GM12878 (cell line): ENCODE data around the gene OXCT1. TPM values are rescaled to one million over a fixed set of nuclear protein-coding genes. Genes with fewer than 3 reads are reported as not detected.

ENCODE experiments used
- ATF7 ChIP-seq: fragments of 450-650 bp; IDR thresholded peaks from 2 replicates; pipeline ENCODE4 v1.6.1; 2016; ENCODE audit warnings: low read depth, mild to moderate bottlenecking
- BMI1 ChIP-seq: fragments of 450-650 bp; IDR thresholded peaks from 2 replicates; pipeline ENCODE4 v1.6.1; 2016; ENCODE audit warnings: mild to moderate bottlenecking, moderate library complexity, borderline replicate concordance
- CHD2 ChIP-seq: IDR thresholded peaks from 2 replicates; pipeline ENCODE4 v1.6.1; 2011; ENCODE audit warnings: low read depth, low read length, improper control_type of control experiment, borderline replicate concordance
- CHD4 ChIP-seq: fragments of 200-600 bp; sonication (generic); IDR thresholded peaks from 2 replicates; pipeline ENCODE4 v1.6.1; 2016; ENCODE audit warnings: mild to moderate bottlenecking
- CREB1 ChIP-seq: IDR thresholded peaks from 2 replicates; pipeline ENCODE4 v1.6.1; 2012; ENCODE audit warnings: low read depth, mild to moderate bottlenecking, inconsistent platforms
- GABPA ChIP-seq: IDR thresholded peaks from 2 replicates; pipeline ENCODE4 v1.6.1; 2014; ENCODE audit warnings: antibody characterized with exemption, low read depth, mild to moderate bottlenecking, inconsistent platforms
- IRF4 ChIP-seq: IDR thresholded peaks from 2 replicates; pipeline ENCODE4 v1.6.1; 2011; ENCODE audit warnings: low read depth, low read length
- MEF2A ChIP-seq: IDR thresholded peaks from 2 replicates; pipeline ENCODE4 v1.6.1; 2011; ENCODE audit warnings: low read depth, mild to moderate bottlenecking, low read length, moderate library complexity; ENCODE audit not compliant: insufficient read depth
- NFYB ChIP-seq: IDR thresholded peaks from 2 replicates; pipeline ENCODE4 v1.6.1; 2011; ENCODE audit warnings: low read depth, mild to moderate bottlenecking, low read length, improper control_type of control experiment, moderate library complexity; ENCODE audit not compliant: insufficient read depth
- NR2C2 ChIP-seq: IDR thresholded peaks from 2 replicates; pipeline ENCODE4 v1.6.1; 2011; ENCODE audit warnings: borderline replicate concordance, low read depth; ENCODE audit not compliant: control insufficient read depth, insufficient read length
- NR2F1 ChIP-seq: fragments of 450-650 bp; conservative IDR thresholded peaks from 2 replicates; pipeline ENCODE4 v1.6.1; 2017; ENCODE audit warnings: mild to moderate bottlenecking
- PAX5 ChIP-seq: IDR thresholded peaks from 2 replicates; pipeline ENCODE4 v1.6.1; 2011; ENCODE audit warnings: low read depth, low read length, borderline replicate concordance
- POLR2A ChIP-seq: IDR thresholded peaks from 2 replicates; pipeline ENCODE4 v1.6.1; 2011; ENCODE audit warnings: low read depth, mild to moderate bottlenecking, low read length
- POU2F2 ChIP-seq: IDR thresholded peaks from 3 replicates; pipeline ENCODE4 v1.6.1; 2011; ENCODE audit warnings: low read depth, mild to moderate bottlenecking, low read length, borderline replicate concordance
- RAD51 ChIP-seq: fragments of 450-650 bp; IDR thresholded peaks from 2 replicates; pipeline ENCODE4 v1.6.1; 2016; ENCODE audit warnings: moderate library complexity, mild to moderate bottlenecking, inconsistent platforms
- SMAD1 ChIP-seq: fragments of 450-650 bp; IDR thresholded peaks from 2 replicates; pipeline ENCODE4 v1.6.1; 2018; ENCODE audit warnings: mild to moderate bottlenecking, low read depth; ENCODE audit not compliant: partially characterized antibody
- SP1 ChIP-seq: IDR thresholded peaks from one replicate; pipeline ENCODE4 v1.6.1; 2011; ENCODE audit warnings: low read depth, low read length
- SREBF2 ChIP-seq: IDR thresholded peaks from 2 replicates; pipeline ENCODE4 v1.6.1; 2012; ENCODE audit warnings: mild to moderate bottlenecking, low read length
- TCF3 ChIP-seq: IDR thresholded peaks from 2 replicates; pipeline ENCODE4 v1.6.1; 2012; ENCODE audit warnings: low read depth, mild to moderate bottlenecking, low read length, borderline replicate concordance; ENCODE audit not compliant: insufficient read depth
- YY1 ChIP-seq: IDR thresholded peaks from 2 replicates; pipeline ENCODE4 v1.6.1; 2011; ENCODE audit warnings: low read depth, mild to moderate bottlenecking, low read length
- ZBTB33 ChIP-seq: fragments of 450-650 bp; IDR thresholded peaks from 2 replicates; pipeline ENCODE4 v1.6.1; 2017; ENCODE audit warnings: mild to moderate bottlenecking
- ZNF207 ChIP-seq: fragments of 450-650 bp; IDR thresholded peaks from 2 replicates; pipeline ENCODE4 v1.6.1; 2014; ENCODE audit warnings: antibody characterized with exemption, mild to moderate bottlenecking, borderline replicate concordance
- polyA plus RNA-seq, 11 experiments: library from polyadenylated mRNA; depleted of rRNA in 4 of 11; unstranded in 6 of 11; stranded (reverse) in 5 of 11; fragments of >200 nt; fragmentation: Nextera tagmentation in 4 of 11; fragmentation: Illumina TruSeq in 1 of 11; extraction: Ambion mirVana in 4 of 11; extraction: Trizol in 1 of 11; gene quantifications; 1 replicate in 1 of 11; 2 replicates in 10 of 11; pipeline versions ENCODE4 v1.2.1 to v1.2.3, GENCODE V29; 2011 to 2016; ENCODE audit warnings: inconsistent platforms in 2 of 11, missing spikeins in 2 of 11, low read depth in 1 of 11
- total RNA-seq, 4 experiments: library from RNA; depleted of rRNA in 3 of 4; stranded (reverse); fragments of >200 nt in 3 of 4; fragmentation: Illumina TruSeq in 1 of 4; extraction: Trizol in 1 of 4; gene quantifications; 2 replicates each; pipeline versions ENCODE4 v1.2.1 to v1.2.3, GENCODE V29; 2013 to 2021
- TF ChIP-seq, protein P1 (sequence below): IDR thresholded peaks from 2 replicates; pipeline ENCODE4 v1.6.1; 2011; ENCODE audit warnings: low read depth, low read length, improper control_type of control experiment, borderline replicate concordance
- TF ChIP-seq, protein P2 (sequence below): fragments of 450-650 bp; IDR thresholded peaks from 2 replicates; pipeline ENCODE4 v1.6.1; 2016; ENCODE audit warnings: mild to moderate bottlenecking, moderate library complexity, borderline replicate concordance
- TF ChIP-seq, protein P3 (sequence below): IDR thresholded peaks from 2 replicates; pipeline ENCODE4 v1.6.1; 2012; ENCODE audit warnings: low read depth, low read length, improper control_type of control experiment

Gene OXCT1
- total and polyA plus RNA-seq, 10 of the 15 experiments (the other 5 are each of a cell fraction or from before 2014, with no cell fraction given) = 46.9 to 103 (median 70.5) TPM

DNA sequence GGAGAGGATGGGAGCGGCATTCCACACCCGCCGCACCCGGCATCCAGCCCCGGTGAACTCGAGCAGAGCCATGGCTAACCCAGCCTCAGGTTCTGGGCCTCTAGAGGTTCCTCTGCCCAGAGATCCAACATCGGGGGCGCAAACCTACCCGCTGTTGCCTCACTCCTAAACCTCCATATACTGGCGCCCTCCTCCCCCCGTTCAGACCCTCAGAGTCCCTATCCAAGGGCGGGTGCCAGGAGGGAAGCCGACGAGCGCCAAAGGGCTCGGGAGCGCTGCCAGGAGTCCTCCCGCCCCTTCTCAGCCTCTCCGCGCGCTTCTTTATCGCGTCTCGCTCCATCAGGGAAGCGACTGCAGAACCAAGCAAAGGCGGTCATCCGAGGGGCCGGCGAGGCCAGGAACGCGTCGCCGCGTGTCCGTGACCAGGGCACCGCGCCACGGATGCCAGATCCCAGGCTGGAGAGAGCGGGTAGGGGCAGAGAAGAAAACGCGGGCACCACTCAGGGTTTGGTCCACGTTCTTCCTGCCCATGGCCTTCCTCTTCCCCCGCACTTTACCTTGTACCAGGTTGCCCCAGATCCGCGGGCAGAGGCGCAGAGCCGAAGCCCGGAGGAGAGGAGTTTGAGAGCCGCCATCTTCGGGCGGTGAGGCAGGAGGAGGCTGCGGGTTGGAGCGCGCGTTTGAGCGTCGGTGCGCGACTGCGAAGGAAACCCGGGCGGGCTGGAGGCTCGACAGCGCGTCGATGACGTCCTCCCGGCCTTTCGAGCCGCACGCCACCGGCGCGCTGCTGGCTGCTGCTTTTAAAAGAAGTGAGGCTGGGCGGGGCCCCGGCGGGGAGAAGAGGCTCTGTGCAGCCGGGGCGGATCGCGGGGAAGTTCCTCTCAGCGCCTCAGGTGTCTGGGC, at the start of gene OXCT1 (continued):
- TF ChIP-seq, protein P1, sequence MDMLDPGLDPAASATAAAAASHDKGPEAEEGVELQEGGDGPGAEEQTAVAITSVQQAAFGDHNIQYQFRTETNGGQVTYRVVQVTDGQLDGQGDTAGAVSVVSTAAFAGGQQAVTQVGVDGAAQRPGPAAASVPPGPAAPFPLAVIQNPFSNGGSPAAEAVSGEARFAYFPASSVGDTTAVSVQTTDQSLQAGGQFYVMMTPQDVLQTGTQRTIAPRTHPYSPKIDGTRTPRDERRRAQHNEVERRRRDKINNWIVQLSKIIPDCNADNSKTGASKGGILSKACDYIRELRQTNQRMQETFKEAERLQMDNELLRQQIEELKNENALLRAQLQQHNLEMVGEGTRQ = no peak
- TF ChIP-seq, protein P2, sequence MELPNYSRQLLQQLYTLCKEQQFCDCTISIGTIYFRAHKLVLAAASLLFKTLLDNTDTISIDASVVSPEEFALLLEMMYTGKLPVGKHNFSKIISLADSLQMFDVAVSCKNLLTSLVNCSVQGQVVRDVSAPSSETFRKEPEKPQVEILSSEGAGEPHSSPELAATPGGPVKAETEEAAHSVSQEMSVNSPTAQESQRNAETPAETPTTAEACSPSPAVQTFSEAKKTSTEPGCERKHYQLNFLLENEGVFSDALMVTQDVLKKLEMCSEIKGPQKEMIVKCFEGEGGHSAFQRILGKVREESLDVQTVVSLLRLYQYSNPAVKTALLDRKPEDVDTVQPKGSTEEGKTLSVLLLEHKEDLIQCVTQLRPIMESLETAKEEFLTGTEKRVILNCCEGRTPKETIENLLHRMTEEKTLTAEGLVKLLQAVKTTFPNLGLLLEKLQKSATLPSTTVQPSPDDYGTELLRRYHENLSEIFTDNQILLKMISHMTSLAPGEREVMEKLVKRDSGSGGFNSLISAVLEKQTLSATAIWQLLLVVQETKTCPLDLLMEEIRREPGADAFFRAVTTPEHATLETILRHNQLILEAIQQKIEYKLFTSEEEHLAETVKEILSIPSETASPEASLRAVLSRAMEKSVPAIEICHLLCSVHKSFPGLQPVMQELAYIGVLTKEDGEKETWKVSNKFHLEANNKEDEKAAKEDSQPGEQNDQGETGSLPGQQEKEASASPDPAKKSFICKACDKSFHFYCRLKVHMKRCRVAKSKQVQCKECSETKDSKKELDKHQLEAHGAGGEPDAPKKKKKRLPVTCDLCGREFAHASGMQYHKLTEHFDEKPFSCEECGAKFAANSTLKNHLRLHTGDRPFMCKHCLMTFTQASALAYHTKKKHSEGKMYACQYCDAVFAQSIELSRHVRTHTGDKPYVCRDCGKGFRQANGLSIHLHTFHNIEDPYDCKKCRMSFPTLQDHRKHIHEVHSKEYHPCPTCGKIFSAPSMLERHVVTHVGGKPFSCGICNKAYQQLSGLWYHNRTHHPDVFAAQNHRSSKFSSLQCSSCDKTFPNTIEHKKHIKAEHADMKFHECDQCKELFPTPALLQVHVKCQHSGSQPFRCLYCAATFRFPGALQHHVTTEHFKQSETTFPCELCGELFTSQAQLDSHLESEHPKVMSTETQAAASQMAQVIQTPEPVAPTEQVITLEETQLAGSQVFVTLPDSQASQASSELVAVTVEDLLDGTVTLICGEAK = no peak
- TF ChIP-seq CHD4 (no peak), POU2F2 (peak; percentile 82; the same call in 2 of the 3 replicates), TCF3 (peak; percentile 72), POLR2A (peak; percentile 98), NR2F1 (no peak), ZNF207 (no peak), SREBF2 (no peak), NFYB (no peak), IRF4 (no peak), YY1 (peak; percentile 94), CHD2 (0 out of 2 replicates have a peak, but pooled peaks have one; percentile 9), NR2C2 (no peak), BMI1 (no peak), PAX5 (peak; percentile 25; the same call in 1 of the 2 replicates), GABPA (no peak), ZBTB33 (no peak), CREB1 (peak; percentile 90), SMAD1 (no peak), MEF2A (no peak), ATF7 (no peak; the same call in 1 of the 2 replicates), SP1 (peak; percentile 24), RAD51 (no peak)
- TF ChIP-seq, protein P3, sequence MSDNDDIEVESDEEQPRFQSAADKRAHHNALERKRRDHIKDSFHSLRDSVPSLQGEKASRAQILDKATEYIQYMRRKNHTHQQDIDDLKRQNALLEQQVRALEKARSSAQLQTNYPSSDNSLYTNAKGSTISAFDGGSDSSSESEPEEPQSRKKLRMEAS = no peak
